ENCODE data around the gene PFKFB1. TPM values are rescaled to one million over a fixed set of nuclear protein-coding genes. Genes with fewer than 3 reads are reported as not detected.

The PFKFB1 gene
- total and polyA plus RNA-seq, 11 donors = 0.11 to 1.2 (median 0.24) TPM; not detected in 3

GRCh38 chrX:54944816-54945215 lies 49.2 kb downstream of the PFKFB1 start:
- Histone ChIP-seq H3K36me3 (no peaks in the 10 kb centered on the region), H3K27me3 (peaks cover 0 to 11% (median 0%) of the 10 kb centered on the region in 9 donors), H3K9me3 (peaks cover 0 to 7% (median 0%) of the 10 kb centered on the region in 12 donors), H3K4me1 (no peaks in the 10 kb centered on the region), H3K27ac (no peak overlapping the region), H3K4me3 (no peak overlapping the region)
- TF ChIP-seq CTCF (IDR thresholded peaks at IDR 0.05) (no peak), POLR2A (IDR thresholded peaks at IDR 0.05) (no peak)
- DNase-seq = no peak
- intact Hi-C loops (cut with DNase I) = no loop called here
- ATAC-seq = no peak

- Histone ChIP-seq H3K9me3 (peaks cover 0 to 2% (median 0%) of the 10 kb centered on the region in 12 donors), H3K27me3 (no peaks in the 10 kb centered on the region), H3K4me1 (no peaks in the 10 kb centered on the region), H3K27ac (no peak overlapping the region), H3K36me3 (no peaks in the 10 kb centered on the region), H3K4me3 (no peak overlapping the region)
- 65 to 81% (median 76%) methylated on average over 4 of the region's 4 CpGs for WGBS, 4 donors
- intact Hi-C loops (cut with DNase I) = no loop called here
- TF ChIP-seq POLR2A (IDR thresholded peaks at IDR 0.05) = no peak
- no peak for TF ChIP-seq CTCF (IDR thresholded peaks at IDR 0.05)
- DNase-seq = no peak
- ATAC-seq = no peak
Observed at GRCh38 chrX:54937416-54937815, 56.6 kb downstream of the PFKFB1 start.

- ATAC-seq (no peak), DNase-seq (no peak)
- H3K27ac ChIP-seq = no peak overlapping the region
- H3K4me1 ChIP-seq = no peaks in the 10 kb centered on the region
- WGBS, 4 donors = 79 to 98% (median 89%) methylated on average over 4 of the region's 4 CpGs
- TF ChIP-seq CTCF (IDR thresholded peaks at IDR 0.05) = no peak
- no peak for TF ChIP-seq POLR2A (IDR thresholded peaks at IDR 0.05)
- no peak overlapping the region for H3K4me3 ChIP-seq
- H3K36me3 ChIP-seq = no peaks in the 10 kb centered on the region
- intact Hi-C loops (cut with DNase I) = no loop called here
- no peaks in the 10 kb centered on the region for H3K27me3 ChIP-seq
- no peaks in the 10 kb centered on the region for H3K9me3 ChIP-seq
Observed at GRCh38 chrX:54935306-54935705, 58.7 kb downstream of the PFKFB1 start.

GRCh38 chrX:54934890-54935289 lies 59.1 kb downstream of the PFKFB1 start:
- TF ChIP-seq POLR2A (IDR thresholded peaks at IDR 0.05) (no peak), CTCF (IDR thresholded peaks at IDR 0.05) (no peak)
- no peaks in the 10 kb centered on the region for H3K36me3 ChIP-seq

More at GRCh38 chrX:54934890-54935289, 59.1 kb downstream of the PFKFB1 start:
- intact Hi-C loops (cut with DNase I) = no loop called here
- WGBS, 4 donors = 56 to 89% (median 82%) methylated on average over 3 of the region's 3 CpGs
- Histone ChIP-seq H3K9me3 (no peaks in the 10 kb centered on the region), H3K27ac (no peak overlapping the region), H3K27me3 (no peaks in the 10 kb centered on the region), H3K4me1 (no peaks in the 10 kb centered on the region), H3K4me3 (no peak overlapping the region)
- DNase-seq = no peak
- ATAC-seq = no peak
